ENCODE measurements around the gene USP8.

The USP8 gene

GRCh38 chr15:50543556-50543955, 119.4 kb downstream of the USP8 start:
- DNase-seq (ENCODE audit: low spot score): no peak

GRCh38 chr15:50544368-50544767, 120.2 kb downstream of the USP8 start:
- DNase-seq (ENCODE audit: low spot score): no peak

GRCh38 chr15:50546566-50546965, 122.4 kb downstream of the USP8 start, which contains the start of gene USP50:
USP50 (minus strand) TSS chr15:50546666; CDS start chr15:50546525, 141 bp downstream.
- DNase-seq (ENCODE audit: low spot score): no peak

GRCh38 chr15:50549326-50549725, 125.1 kb downstream of the USP8 start:
- no peak for DNase-seq (ENCODE audit: low spot score)

GRCh38 chr15:50552238-50552637, 128.0 kb downstream of the USP8 start:
- DNase-seq (ENCODE audit: low spot score): no peak

GRCh38 chr15:50556642-50557371, 132.6 kb downstream of the USP8 start:
- DNase-seq (ENCODE audit: low spot score): no peak

- no peak for DNase-seq (ENCODE audit: low spot score)
Observed at GRCh38 chr15:50558012-50558411, 133.8 kb downstream of the USP8 start.

- DNase-seq (ENCODE audit: low spot score): no peak
Observed at GRCh38 chr15:50562735-50563640, 138.8 kb downstream of the USP8 start.

- DNase-seq (ENCODE audit: low spot score): no peak
Observed at GRCh38 chr15:50563756-50564155, 139.6 kb downstream of the USP8 start.

All from ecto neural progenitor cell (in vitro differentiated cells).